Neutrophil (primary cell): ENCODE measurements around the gene BCLAF1.

ENCODE experiments used
- H3K27ac ChIP-seq: fragments of 200-600 bp; sonication (generic); 2 replicates; pipeline ENCODE4 v1.5.1; 2016; ENCODE audit warnings: mild to moderate bottlenecking, moderate library complexity
- H3K27me3 ChIP-seq: fragments of 200-600 bp; sonication (generic); 2 replicates; pipeline ENCODE4 v1.6.0; 2016; ENCODE audit warnings: mild to moderate bottlenecking
- H3K36me3 ChIP-seq: fragments of 200-600 bp; sonication (generic); 2 replicates; pipeline ENCODE4 v1.5.1; 2017
- H3K4me1 ChIP-seq, 2 experiments: fragments of 200-600 bp in 1 of 2; sonication (generic) in 1 of 2; 1 replicate in 1 of 2; 2 replicates in 1 of 2; pipeline versions ENCODE4 v1.5.1 to v1.6.1; 2013 to 2016; ENCODE audit warnings: low read depth in 1 of 2, low read length in 1 of 2, mild to moderate bottlenecking in 1 of 2, moderate library complexity in 1 of 2; ENCODE audit not compliant: control insufficient read depth in 1 of 2, insufficient read depth in 1 of 2
- H3K4me3 ChIP-seq, 2 experiments: fragments of 200-600 bp in 1 of 2; sonication (generic) in 1 of 2; 1 replicate in 1 of 2; 2 replicates in 1 of 2; pipeline ENCODE4 v1.5.1; 2013 to 2016; ENCODE audit warnings: low read depth in 1 of 2, low read length in 1 of 2, mild to moderate bottlenecking in 1 of 2, moderate library complexity in 1 of 2
- H3K9me3 ChIP-seq: fragments of 200-600 bp; sonication (generic); 2 replicates; pipeline ENCODE4 v1.5.1; 2016
- TF ChIP-seq, protein P1 (sequence below): fragments of 200-600 bp; sonication (generic); IDR thresholded peaks from 2 replicates; pipeline ENCODE4 v1.5.1; 2016; ENCODE audit warnings: antibody characterized with exemption

BCLAF1 gene

DNA sequence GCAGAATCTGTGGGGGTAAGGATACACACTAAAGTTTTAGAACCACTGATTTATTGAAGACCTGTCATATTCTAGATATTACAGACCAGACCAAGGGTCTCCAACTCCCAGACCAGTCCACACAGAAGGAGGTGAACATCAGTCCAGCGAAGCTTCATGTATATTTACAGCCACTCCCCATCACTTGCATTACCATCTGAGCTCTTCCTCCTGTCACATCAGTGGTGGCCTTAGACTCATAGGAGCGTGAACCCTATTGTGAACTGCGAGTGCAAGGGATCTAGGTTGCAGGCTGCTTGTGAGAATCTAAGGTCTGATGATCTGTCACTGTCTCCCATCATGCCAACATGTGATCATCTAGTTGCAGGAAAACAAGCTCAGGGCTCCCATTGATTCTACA lies 5.0 kb upstream of the BCLAF1 start:
- Histone ChIP-seq H3K9me3 (no peaks in the 10 kb centered on the region), H3K27me3 (no peaks in the 10 kb centered on the region), H3K27ac (no peak overlapping the region), H3K36me3 (no peaks in the 10 kb centered on the region), H3K4me3 (no peak overlapping the region), H3K4me1 (peaks cover 12 to 14% of the 10 kb centered on the region in 2 experiments)
- TF ChIP-seq, protein P1, sequence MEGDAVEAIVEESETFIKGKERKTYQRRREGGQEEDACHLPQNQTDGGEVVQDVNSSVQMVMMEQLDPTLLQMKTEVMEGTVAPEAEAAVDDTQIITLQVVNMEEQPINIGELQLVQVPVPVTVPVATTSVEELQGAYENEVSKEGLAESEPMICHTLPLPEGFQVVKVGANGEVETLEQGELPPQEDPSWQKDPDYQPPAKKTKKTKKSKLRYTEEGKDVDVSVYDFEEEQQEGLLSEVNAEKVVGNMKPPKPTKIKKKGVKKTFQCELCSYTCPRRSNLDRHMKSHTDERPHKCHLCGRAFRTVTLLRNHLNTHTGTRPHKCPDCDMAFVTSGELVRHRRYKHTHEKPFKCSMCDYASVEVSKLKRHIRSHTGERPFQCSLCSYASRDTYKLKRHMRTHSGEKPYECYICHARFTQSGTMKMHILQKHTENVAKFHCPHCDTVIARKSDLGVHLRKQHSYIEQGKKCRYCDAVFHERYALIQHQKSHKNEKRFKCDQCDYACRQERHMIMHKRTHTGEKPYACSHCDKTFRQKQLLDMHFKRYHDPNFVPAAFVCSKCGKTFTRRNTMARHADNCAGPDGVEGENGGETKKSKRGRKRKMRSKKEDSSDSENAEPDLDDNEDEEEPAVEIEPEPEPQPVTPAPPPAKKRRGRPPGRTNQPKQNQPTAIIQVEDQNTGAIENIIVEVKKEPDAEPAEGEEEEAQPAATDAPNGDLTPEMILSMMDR, result no peak

DNA sequence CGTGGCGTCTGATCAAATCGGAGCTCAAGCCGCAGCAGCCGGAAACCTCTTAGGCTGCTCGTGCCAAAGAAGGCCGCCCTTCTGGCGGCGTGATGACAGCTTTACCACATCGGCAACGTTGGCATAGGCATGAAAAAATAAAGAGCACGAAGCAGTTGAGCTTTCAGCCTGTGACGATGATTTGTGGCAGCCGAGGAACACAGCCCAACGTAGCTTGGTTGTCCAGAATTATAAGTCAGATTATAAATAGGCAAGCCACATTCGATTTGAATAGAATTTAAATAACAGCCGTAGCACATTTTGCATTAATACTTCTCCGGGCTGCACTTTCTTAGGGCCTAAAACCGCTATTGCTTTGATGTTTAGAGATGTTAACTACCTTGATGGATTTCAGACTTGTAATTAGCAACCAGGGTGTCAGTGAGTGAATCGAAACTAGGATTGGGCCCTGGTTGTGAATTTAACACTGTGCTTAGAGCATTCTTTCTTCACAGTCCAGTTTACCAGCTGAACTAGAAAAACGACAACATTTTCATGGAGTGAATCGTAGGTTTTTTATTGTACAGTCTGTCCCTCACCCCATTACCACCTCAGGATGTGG lies 864 bp upstream of the BCLAF1 start:
- Histone ChIP-seq H3K27me3 (no peaks in the 10 kb centered on the region), H3K27ac (peak overlapping the region; percentile 99), H3K36me3 (no peaks in the 10 kb centered on the region), H3K9me3 (no peaks in the 10 kb centered on the region), H3K4me1 (peaks cover 41 to 44% of the 10 kb centered on the region in 2 experiments), H3K4me3 (peak overlapping the region; percentile 100)
- TF ChIP-seq, protein P1, result no peak

DNA sequence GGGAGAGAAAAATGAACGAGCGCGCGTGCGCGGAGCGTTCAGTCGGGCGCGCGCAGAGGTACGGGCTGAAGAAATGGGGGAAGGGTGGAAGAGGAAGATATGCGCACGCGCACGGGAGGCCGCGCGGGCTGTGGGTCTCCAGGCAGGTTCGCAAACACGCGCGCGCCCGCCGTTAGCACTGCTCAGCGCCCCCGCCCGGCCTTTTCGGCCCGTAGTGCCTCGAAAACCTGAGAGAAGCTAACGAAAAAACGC lies 393 bp downstream of the BCLAF1 start:
- peak overlapping the region; percentile 99 for H3K27ac ChIP-seq
- no peaks in the 10 kb centered on the region for H3K27me3 ChIP-seq
- H3K4me3 ChIP-seq, result peak overlapping the region; percentile 100
- peaks cover 41 to 53% of the 10 kb centered on the region in 2 experiments for H3K4me1 ChIP-seq
- H3K36me3 ChIP-seq, result no peaks in the 10 kb centered on the region
- TF ChIP-seq, protein P1, result no peak
- H3K9me3 ChIP-seq, result no peaks in the 10 kb centered on the region

DNA sequence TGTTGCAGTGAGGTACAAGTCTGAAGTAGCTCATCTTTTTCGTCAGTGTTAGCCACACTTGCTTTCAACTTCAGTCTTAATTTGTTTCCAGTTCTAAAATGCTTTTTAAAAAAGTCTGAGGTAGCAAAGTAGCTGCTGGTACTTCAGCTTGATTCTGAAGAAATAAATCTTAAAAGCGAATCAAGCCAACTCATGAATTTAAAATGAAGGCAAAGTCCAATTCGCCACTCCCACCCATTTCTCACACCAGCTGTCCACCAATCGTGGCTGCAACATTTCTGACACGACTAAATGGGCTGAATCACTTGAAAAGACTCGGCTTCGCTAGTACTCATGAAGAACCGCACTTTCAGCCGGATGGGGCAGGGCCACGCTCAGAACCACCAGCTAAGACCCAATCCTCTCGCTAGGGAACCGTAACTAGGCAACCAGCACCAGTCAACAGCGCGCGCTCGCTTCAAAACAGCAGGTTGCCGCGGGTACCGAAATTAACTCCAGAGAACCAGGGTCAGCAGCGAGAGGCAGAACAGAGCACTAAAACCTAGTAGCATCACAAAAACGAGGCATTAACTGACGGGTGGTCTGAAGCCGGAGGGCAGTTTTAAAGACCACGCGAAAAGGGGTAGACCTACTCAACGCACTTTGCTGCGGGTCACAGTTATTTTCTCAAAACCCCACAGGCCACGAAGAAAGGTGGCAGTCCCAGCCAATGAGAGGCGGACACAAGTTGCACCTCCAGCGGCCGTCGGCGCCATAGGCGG lies 900 bp downstream of the BCLAF1 start:
- Histone ChIP-seq H3K27ac (peak overlapping the region; percentile 99), H3K36me3 (no peaks in the 10 kb centered on the region), H3K27me3 (no peaks in the 10 kb centered on the region), H3K9me3 (no peaks in the 10 kb centered on the region), H3K4me1 (peaks cover 41 to 56% of the 10 kb centered on the region in 2 experiments), H3K4me3 (peak overlapping the region; percentile 100)
- TF ChIP-seq, protein P1, result peak; percentile 70

DNA sequence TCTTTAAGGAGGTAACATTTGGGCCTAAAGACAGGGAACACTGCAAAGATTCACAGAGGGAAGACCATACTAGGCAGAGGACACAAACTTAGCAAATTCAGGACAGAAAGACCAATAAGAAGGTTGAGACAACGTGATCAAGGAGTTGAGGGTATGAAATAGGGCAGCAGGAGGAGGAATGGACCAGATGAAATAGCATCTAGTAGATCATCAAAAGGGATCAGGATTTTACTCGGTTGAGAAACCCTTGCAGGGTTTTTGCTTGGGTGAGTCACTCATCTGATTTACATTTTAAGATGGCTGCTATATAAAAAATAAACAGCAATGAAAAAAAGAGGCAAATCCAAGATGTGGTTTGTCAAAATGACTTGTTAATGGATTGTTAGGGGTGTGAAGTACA lies 4.7 kb downstream of the BCLAF1 start:
- H3K27ac ChIP-seq, result peak overlapping the region; percentile 31
- no peaks in the 10 kb centered on the region for H3K27me3 ChIP-seq
- TF ChIP-seq, protein P1, result no peak
- peaks cover 9% of the 10 kb centered on the region for H3K36me3 ChIP-seq
- peaks cover 50 to 78% of the 10 kb centered on the region in 2 experiments for H3K4me1 ChIP-seq
- no peak overlapping the region for H3K4me3 ChIP-seq
- no peaks in the 10 kb centered on the region for H3K9me3 ChIP-seq
